Activated gamma-delta T cell treated with anti-CD3 and anti-CD28 coated beads, Interleukin-2, amount 50 U/mL, for 16 hours (primary cell): ENCODE measurements around the gene PARD6A.

Experiments
- DNase-seq: peaks from one replicate; pipeline ENCODE4 v3.0.0-alpha.2; 2020; ENCODE audit warnings: low read depth

PARD6A gene, protein sequence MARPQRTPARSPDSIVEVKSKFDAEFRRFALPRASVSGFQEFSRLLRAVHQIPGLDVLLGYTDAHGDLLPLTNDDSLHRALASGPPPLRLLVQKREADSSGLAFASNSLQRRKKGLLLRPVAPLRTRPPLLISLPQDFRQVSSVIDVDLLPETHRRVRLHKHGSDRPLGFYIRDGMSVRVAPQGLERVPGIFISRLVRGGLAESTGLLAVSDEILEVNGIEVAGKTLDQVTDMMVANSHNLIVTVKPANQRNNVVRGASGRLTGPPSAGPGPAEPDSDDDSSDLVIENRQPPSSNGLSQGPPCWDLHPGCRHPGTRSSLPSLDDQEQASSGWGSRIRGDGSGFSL

GRCh38 chr16:67660564-67661028 lies at the start of gene PARD6A:
TSS of gene PARD6A (plus strand) at chr16:67660960. CDS start at chr16:67661039, 79 bp downstream.
- peak; percentile 89 for DNase-seq

DNA sequence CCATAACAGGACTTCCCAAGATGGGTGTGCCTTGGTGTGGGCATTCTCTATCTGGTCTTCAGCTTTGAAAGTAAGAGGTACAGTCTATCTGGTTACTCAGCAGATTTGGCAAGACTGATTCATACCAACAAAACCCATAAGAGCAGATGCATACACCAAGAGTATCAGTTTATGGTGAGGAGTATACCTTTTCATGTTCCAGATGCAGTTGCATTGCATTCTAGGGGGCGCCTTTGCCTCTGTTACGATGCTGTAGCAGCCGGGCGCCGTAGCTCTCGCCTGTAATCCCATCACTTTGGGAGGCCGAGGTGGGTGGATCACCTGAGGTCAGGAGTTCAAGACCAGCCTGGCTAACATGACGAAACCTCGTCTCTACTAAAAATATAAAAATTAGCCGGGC lies 47.0 kb upstream of the PARD6A start:
- no peak for DNase-seq

- no peak for DNase-seq
These were observed 32.5 kb upstream of the PARD6A start for GRCh38 chr16:67628216-67628615.

GRCh38 chr16:67632415-67633172 lies 28.2 kb upstream of the PARD6A start:
- DNase-seq = no peak

DNA sequence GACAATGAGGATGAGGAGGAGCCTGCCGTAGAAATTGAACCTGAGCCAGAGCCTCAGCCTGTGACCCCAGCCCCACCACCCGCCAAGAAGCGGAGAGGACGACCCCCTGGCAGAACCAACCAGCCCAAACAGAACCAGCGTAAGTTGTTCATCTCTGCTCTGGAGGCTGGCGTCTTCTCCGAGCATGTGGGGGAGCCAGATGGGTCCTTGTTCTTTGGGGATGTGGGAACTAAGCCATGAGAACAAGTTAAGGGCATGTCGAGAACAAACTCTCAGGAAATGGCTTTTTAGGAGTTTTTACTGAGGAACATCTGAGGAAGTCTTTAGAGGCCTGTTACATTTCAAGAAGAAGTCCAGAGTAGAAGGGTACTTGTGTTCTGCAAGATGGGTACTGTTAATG lies 24.0 kb upstream of the PARD6A start:
- DNase-seq = no peak

GRCh38 chr16:67637625-67638024 lies 23.1 kb upstream of the PARD6A start:
- DNase-seq = no peak

DNA sequence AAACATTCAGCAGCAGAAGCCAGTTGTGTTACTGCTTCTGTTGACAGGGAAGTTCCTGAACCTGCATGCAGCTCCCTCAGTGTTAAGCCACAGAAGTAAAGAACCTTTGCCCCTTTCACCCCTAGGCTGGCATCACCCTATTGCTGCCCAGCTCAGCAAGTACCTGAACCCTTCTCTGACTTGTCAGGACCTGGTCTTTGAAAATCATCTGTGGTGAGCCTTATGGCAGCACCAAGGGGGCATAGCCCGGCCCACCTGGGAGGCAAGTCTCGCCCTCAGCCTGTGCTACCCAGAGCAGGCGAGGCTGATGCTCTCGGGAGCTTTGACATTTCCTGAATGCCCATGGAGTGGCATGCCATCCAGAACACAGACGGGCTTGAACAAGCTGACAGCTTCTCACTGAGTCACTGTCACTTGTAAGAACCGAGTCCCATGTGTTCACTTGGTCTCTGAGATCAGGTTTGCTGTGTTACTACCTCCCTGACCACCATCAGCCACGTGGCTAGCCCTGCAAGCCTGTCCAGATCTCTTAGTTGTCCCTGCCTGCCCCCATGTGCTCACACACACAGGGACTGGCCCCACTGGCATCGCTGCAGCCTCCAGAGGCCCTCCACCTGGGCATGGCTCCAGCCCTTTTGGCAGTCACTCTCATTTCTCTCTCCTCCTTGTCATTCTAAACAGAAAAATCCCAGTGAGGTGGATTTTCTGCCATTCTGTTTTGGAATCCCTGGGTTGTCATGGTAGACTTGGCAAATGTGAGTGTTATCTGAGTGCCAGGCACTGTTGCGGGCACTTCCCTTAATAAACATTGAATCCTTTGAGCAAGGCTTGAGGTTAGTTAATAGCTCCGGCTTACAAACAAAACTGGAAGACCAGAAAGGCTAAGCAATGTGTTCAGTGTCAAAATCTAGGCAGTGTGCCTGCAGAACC lies 18.7 kb upstream of the PARD6A start:
- no peak for DNase-seq

DNA sequence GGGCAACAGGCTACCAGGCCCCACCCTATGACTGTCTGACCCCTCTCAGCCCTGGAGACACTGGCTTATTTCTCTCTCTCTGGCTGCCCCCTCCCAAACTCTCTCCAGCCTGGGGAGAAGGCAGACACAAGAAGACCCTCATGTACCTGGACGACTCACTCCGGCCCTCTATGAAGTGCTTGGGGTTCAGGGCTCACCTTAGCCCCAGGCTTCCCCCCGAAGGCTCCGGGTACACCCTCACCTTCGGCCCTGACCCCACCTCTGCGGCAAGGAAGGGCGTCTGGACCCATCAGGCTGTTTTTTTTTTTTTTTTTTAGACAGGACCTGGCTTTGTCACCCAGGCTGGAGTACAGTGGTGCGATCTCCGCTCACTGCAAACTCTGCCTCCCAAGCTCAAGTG lies 16.7 kb upstream of the PARD6A start:
- no peak for DNase-seq

GRCh38 chr16:67645397-67646121 lies 15.2 kb upstream of the PARD6A start:
- DNase-seq = no peak

GRCh38 chr16:67647111-67647651 lies 13.6 kb upstream of the PARD6A start:
- no peak for DNase-seq

DNA sequence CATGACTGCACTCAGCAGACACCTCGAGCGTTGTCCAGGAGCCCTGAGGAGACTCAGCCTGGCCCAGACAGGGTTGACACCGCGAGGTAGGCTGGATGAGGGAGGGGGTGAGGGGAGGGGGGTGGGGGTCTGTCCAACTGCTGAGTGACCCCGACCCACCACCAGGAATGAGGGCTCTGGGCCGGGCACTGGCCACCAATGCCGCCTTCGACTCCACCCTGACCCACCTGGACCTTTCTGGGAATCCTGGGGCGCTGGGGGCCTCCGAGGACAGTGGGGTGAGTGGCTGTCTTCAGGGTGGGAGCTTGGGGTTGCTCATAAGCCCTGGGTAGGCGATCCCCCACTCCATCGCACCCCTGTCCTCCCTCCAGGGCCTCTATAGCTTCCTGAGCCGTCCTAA lies 13.1 kb upstream of the PARD6A start:
- DNase-seq = no peak

DNA sequence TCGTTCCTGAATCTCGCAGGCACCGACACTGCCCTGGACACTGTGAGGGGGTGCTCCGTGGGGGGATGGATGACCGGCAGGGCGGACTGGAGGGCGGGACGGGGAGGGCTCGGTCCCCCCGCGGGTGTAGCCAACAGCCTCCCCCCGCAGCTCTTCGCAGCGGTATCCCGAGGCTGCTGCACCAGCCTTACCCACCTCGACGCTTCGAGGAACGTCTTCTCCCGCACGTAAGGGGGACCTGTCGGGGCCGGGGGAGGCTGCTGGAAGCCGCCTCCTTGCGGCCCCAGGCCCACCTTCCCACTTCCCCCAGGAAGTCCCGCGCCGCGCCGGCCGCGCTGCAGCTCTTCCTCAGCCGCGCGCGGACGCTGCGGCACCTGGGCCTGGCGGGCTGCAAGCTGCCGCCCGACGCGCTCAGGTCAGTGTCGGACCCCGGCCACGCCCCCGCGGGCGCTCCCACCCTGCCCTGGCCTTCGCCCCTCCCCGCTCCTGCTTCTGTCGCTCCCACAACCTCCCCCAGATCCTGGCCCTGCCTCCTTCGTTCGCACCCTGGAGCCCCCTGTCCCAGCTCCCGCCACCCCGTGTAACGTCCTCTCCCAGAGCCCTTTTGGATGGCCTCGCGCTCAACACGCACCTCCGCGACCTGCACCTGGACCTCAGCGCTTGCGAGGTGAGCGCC lies 12.5 kb upstream of the PARD6A start:
- no peak for DNase-seq

GRCh38 chr16:67648764-67649407 lies 11.9 kb upstream of the PARD6A start:
- DNase-seq = no peak

DNA sequence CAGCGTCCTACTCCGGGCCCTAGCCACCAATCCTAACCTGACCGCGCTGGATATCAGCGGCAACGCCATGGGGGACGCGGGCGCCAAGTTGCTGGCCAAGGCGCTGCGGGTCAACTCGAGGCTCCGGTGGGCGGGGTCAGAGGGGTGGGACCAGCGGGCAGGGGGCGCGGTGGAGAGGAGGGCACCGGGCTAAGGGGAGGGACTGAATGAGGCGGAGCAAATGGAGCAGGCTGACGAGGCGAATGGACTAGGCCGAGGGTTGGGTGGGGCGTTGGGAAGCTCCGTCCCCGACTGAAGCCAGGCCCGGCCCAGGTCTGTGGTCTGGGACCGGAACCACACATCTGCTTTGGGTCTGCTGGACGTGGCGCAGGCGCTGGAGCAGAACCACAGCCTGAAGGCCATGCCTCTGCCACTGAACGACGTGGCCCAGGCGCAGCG lies 11.2 kb upstream of the PARD6A start:
- no peak for DNase-seq

DNA sequence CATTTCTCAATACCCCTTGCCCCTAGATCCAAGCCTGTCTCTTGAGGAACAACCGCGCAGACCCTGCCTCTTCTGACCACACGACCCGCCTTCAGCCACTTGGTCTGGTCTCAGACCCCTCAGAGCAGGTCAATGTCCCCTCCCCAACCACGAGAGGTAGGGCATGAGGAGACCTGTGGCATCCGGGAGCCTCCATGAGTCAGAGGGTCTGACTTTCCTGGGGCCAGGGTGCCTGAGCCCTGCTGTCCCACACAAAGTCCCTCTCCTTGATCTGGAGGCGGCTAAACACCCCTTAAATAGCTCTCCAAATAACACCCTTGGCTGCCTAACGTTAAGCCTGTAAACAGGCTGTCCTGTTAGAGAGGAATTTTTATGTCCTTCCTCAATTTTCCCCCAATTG lies 10.7 kb upstream of the PARD6A start:
- no peak for DNase-seq

GRCh38 chr16:67651039-67651438 lies 9.7 kb upstream of the PARD6A start:
- DNase-seq = no peak

DNA sequence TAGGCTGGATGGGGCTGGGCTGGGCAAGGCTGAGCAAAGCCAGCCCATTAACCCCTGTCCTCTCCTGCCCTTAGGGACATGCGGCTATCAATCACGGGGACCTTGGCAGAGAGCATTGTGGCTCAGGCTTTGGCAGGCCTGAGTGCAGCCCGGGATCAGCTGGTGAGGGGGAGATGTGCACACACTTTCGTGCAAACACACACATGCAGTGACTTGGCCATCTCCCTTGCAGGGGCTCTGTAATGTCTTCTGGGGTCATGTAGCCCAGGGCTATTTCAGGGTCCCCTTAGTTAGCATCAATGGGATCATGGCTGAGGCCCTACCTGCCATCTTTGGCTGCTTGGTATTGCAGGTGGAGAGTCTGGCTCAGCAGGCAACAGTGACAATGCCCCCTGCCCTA lies 8.9 kb upstream of the PARD6A start:
- no peak for DNase-seq

GRCh38 chr16:67652578-67653127 lies 8.1 kb upstream of the PARD6A start:
- no peak for DNase-seq

DNA sequence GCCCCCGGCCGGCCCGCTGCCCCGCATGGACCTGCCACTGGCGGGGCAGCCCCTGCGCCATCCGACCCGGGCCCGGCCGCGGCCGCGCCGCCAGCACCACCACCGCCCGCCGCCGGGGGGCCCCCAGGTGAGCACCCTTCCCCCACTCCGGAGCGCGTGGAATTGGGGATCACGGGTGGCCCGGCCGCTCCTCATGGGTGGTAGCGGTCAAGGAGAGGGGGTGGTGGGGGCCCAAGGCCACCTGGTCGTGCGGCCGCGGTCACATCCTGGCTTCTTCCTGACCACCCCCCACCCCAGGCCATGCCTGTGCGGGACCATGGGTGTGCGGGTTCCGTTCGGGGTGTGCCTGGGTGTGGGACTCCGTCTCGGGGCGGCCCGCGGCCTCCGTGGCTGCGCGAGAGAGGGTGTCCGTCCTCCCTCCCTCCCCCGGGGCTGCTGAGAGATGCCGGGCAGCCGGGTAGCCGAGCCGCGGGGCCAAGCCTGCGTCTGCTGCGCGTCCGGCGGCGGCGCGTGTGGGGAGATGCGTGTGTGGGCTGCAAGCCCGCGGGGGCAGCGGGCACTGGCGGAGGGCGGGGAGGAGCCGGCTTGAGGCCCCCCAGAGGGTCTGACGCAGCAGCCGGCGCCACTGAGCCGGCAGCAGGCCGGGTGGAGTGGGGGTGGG lies 7.5 kb upstream of the PARD6A start:
- DNase-seq = no peak
